ENCODE results near the gene CRAMP1.

- TF ChIP-seq POLR2A (IDR thresholded peaks at IDR 0.05): no peak
- TF ChIP-seq, protein P1, sequence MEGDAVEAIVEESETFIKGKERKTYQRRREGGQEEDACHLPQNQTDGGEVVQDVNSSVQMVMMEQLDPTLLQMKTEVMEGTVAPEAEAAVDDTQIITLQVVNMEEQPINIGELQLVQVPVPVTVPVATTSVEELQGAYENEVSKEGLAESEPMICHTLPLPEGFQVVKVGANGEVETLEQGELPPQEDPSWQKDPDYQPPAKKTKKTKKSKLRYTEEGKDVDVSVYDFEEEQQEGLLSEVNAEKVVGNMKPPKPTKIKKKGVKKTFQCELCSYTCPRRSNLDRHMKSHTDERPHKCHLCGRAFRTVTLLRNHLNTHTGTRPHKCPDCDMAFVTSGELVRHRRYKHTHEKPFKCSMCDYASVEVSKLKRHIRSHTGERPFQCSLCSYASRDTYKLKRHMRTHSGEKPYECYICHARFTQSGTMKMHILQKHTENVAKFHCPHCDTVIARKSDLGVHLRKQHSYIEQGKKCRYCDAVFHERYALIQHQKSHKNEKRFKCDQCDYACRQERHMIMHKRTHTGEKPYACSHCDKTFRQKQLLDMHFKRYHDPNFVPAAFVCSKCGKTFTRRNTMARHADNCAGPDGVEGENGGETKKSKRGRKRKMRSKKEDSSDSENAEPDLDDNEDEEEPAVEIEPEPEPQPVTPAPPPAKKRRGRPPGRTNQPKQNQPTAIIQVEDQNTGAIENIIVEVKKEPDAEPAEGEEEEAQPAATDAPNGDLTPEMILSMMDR (IDR thresholded peaks at IDR 0.05): no peak
Observed at GRCh38 chr16:1687427-1688316, 75.5 kb downstream of the CRAMP1 start.
